CD4-positive, alpha-beta T cell (primary cell): ENCODE results near the gene UQCC3. TPM values are rescaled to one million over a fixed set of nuclear protein-coding genes. Genes with fewer than 3 reads are reported as not detected.

ENCODE experiments used
- ATAC-seq: fragments of 200-7000 bp; cut with Tn5 transposase; one replicate; pipeline ENCODE4 v1.10.0; 2022; ENCODE audit warnings: mild to moderate bottlenecking; ENCODE audit not compliant: poor library complexity
- CTCF ChIA-PET: fragments of 350-600 bp; sonication (Branson Sonifier 250); formaldehyde crosslinking; loops from one replicate; lab custom pipeline; 2021; ENCODE audit warnings: antibody characterized with exemption, inconsistent platforms; lab: Charles Lee
- POLR2A ChIA-PET: fragments of 350-600 bp; sonication (Branson Sonifier 250); formaldehyde crosslinking; loops from one replicate; lab custom pipeline; 2021; ENCODE audit warnings: antibody characterized with exemption, inconsistent platforms; lab: Charles Lee
- DNase-seq, 14 experiments: peaks; one replicate each; pipeline ENCODE4 v3.0.0-alpha.2; 2013 to 2020; ENCODE audit warnings: mixed read lengths in 2 of 14
- H3K27ac ChIP-seq, 2 donors: one replicate each; pipeline versions ENCODE4 v1.5.1 to v1.7.0; 2013; ENCODE audit warnings: low read length in 2 of 2, low read depth in 1 of 2, mild to moderate bottlenecking in 1 of 2
- H3K27me3 ChIP-seq, 2 experiments: 1 replicate in 1 of 2; 2 replicates in 1 of 2; pipeline versions ENCODE4 v1.6.1 to v1.7.0; 2013; ENCODE audit warnings: low read length in 2 of 2, control low read depth in 1 of 2, mild to moderate bottlenecking in 1 of 2, moderate library complexity in 1 of 2; ENCODE audit not compliant: insufficient read depth in 2 of 2, control insufficient read depth in 1 of 2
- H3K36me3 ChIP-seq: one replicate; pipeline ENCODE4 v1.6.1; 2013; ENCODE audit warnings: low read length, control low read depth; ENCODE audit not compliant: insufficient read depth
- H3K4me1 ChIP-seq: one replicate; pipeline ENCODE4 v1.6.1; 2013; ENCODE audit warnings: low read length, control low read depth; ENCODE audit not compliant: insufficient read depth
- H3K4me3 ChIP-seq: one replicate; pipeline ENCODE4 v1.5.1; 2013; ENCODE audit warnings: mild to moderate bottlenecking, low read length, moderate library complexity
- H3K9me3 ChIP-seq, 2 experiments: 1 replicate in 1 of 2; 2 replicates in 1 of 2; pipeline versions ENCODE4 v1.6.1 to v1.7.0; 2013; ENCODE audit warnings: low read length in 2 of 2, mild to moderate bottlenecking in 2 of 2, control low read depth in 1 of 2, moderate library complexity in 1 of 2; ENCODE audit not compliant: control insufficient read depth in 1 of 2, insufficient read depth in 1 of 2
- H3K27ac Mint-ChIP-seq: one replicate; pipeline ENCODE4 v1.8.0; 2020; ENCODE audit warnings: mixed read lengths
- H3K27me3 Mint-ChIP-seq: one replicate; pipeline ENCODE4 v1.8.0; 2021; ENCODE audit warnings: mixed read lengths
- H3K36me3 Mint-ChIP-seq: one replicate; pipeline ENCODE4 v1.8.0; 2021; ENCODE audit warnings: low read depth, mixed read lengths
- H3K4me1 Mint-ChIP-seq: one replicate; pipeline ENCODE4 v1.8.0; 2021; ENCODE audit warnings: low read depth, mixed read lengths
- H3K4me3 Mint-ChIP-seq: one replicate; pipeline ENCODE4 v1.8.0; 2020; ENCODE audit warnings: mild to moderate bottlenecking, mixed read lengths
- H3K9me3 Mint-ChIP-seq: one replicate; pipeline ENCODE4 v1.8.0; 2020; ENCODE audit warnings: mixed read lengths
- intact Hi-C, 2 experiments: fragments of 100-400 bp; cut with DNase I in 1 of 2; cut with micrococcal nuclease in 1 of 2; formaldehyde crosslinking; loops; one replicate each; pipeline versions ENCODE4 v1.15.1 to v1.9.0; 2023 to 2025; cut with DNase I, micrococcal nuclease
- total RNA-seq, 174 experiments: library from RNA in 2 of 174; stranded (reverse) in 2 of 174; gene quantifications; one replicate each; pipeline ENCODE4 v1.2.3 and lab custom pipeline; 2021 to 2026
- TF ChIP-seq, protein P1 (sequence below): fragments of 200-600 bp; IDR thresholded peaks from one replicate; pipeline ENCODE4 v1.8.0; 2022; ENCODE audit warnings: antibody characterized with exemption, mild to moderate bottlenecking

UQCC3 gene
- total RNA-seq, 2 experiments from 2014 or later, result 1.5 to 2.3 TPM

- H3K9me3 ChIP-seq, result no peaks in the 10 kb centered on the region
- ATAC-seq, result no peak
- no peak overlapping the region for H3K4me3 ChIP-seq
- Mint-ChIP-seq H3K27ac (peak overlapping the region; percentile 50), H3K36me3 (peaks cover 85% of the 10 kb centered on the region), H3K4me3 (no peak overlapping the region), H3K4me1 (peaks cover 59% of the 10 kb centered on the region), H3K9me3 (no peaks in the 10 kb centered on the region), H3K27me3 (no peaks in the 10 kb centered on the region)
- ChIA-PET CTCF (no interaction called here), POLR2A (interaction anchor here (1.3 to 9.9 kb wide), 2 partner anchors 15 to 61 kb away, joined by 3 to 165 read pairs; partner anchors contain the start of genes HNRNPUL2, INTS5 and TTC9C)
- TF ChIP-seq, protein P1, sequence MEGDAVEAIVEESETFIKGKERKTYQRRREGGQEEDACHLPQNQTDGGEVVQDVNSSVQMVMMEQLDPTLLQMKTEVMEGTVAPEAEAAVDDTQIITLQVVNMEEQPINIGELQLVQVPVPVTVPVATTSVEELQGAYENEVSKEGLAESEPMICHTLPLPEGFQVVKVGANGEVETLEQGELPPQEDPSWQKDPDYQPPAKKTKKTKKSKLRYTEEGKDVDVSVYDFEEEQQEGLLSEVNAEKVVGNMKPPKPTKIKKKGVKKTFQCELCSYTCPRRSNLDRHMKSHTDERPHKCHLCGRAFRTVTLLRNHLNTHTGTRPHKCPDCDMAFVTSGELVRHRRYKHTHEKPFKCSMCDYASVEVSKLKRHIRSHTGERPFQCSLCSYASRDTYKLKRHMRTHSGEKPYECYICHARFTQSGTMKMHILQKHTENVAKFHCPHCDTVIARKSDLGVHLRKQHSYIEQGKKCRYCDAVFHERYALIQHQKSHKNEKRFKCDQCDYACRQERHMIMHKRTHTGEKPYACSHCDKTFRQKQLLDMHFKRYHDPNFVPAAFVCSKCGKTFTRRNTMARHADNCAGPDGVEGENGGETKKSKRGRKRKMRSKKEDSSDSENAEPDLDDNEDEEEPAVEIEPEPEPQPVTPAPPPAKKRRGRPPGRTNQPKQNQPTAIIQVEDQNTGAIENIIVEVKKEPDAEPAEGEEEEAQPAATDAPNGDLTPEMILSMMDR, result no peak
- peaks cover 43% of the 10 kb centered on the region for H3K4me1 ChIP-seq
- H3K27me3 ChIP-seq, result no peaks in the 10 kb centered on the region
- peaks cover 74% of the 10 kb centered on the region for H3K36me3 ChIP-seq
- H3K27ac ChIP-seq, result peak overlapping the region in 1 of 2 donors; percentile 50
- intact Hi-C loops, result loop anchor here in 1 of 2 experiments (1.0 kb wide), 1 partner anchor 11 kb away; no protein-coding TSS in a partner anchor
- DNase-seq, result no peak
Measured at GRCh38 chr11:62713343-62713742, 41.9 kb downstream of the UQCC3 start.

- no peak for DNase-seq
- Mint-ChIP-seq H3K9me3 (no peaks in the 10 kb centered on the region), H3K36me3 (peaks cover 90% of the 10 kb centered on the region), H3K27ac (no peak overlapping the region), H3K27me3 (no peaks in the 10 kb centered on the region), H3K4me1 (peaks cover 52% of the 10 kb centered on the region), H3K4me3 (no peak overlapping the region)
- TF ChIP-seq, protein P1, result no peak
- Histone ChIP-seq H3K4me1 (peaks cover 25% of the 10 kb centered on the region), H3K36me3 (peaks cover 94% of the 10 kb centered on the region), H3K27ac (no peak overlapping the region), H3K4me3 (no peak overlapping the region), H3K27me3 (no peaks in the 10 kb centered on the region), H3K9me3 (no peaks in the 10 kb centered on the region)
- CTCF ChIA-PET, result interaction anchor here (1.7 kb wide), 1 partner anchor 71 kb away, joined by 4 read pairs; no protein-coding TSS in a partner anchor
- POLR2A ChIA-PET, result interaction anchor here (0.8 to 9.9 kb wide), 6 partner anchors 8 to 141 kb away, joined by 3 to 165 read pairs (median 6); partner anchors contain the start of genes BSCL2, C11orf98, CSKMT and GNG3
- intact Hi-C loops, result no loop called here
- no peak for ATAC-seq
Measured at GRCh38 chr11:62715150-62716130, 44.0 kb downstream of the UQCC3 start.

DNA sequence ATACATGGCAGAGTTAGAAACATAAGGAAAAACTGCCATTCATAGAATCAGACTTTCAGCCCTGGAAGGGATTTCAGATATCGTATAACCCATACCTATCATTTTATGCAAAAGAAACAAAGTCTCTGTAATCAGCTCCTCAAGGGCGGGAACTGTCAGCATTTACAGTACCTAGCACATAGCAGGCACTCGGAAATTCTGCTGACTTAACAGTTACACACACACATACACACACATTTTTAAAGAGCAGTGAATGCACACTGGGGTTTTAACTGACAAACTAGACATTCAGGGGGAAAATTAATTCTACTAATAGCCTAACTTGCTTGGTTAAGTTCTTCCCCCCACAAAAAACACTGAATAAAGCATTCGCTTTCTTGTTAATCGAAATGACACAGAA is 44.7 kb downstream of the UQCC3 start:
- H3K36me3 ChIP-seq, result peaks cover 97% of the 10 kb centered on the region
- DNase-seq (no peak), ATAC-seq (no peak)
- intact Hi-C loops, result no loop called here
- H3K4me1 Mint-ChIP-seq, result peaks cover 57% of the 10 kb centered on the region
- H3K4me1 ChIP-seq, result peaks cover 25% of the 10 kb centered on the region
- H3K9me3 Mint-ChIP-seq, result no peaks in the 10 kb centered on the region
- H3K9me3 ChIP-seq, result no peaks in the 10 kb centered on the region
- no peaks in the 10 kb centered on the region for H3K27me3 Mint-ChIP-seq
- H3K27me3 ChIP-seq, result no peaks in the 10 kb centered on the region
- TF ChIP-seq, protein P1, result no peak
- H3K4me3 ChIP-seq, result no peak overlapping the region
- peak overlapping the region in 1 of 2 donors; percentile 25 for H3K27ac ChIP-seq
- no peak overlapping the region for H3K4me3 Mint-ChIP-seq
- peaks cover 93% of the 10 kb centered on the region for H3K36me3 Mint-ChIP-seq
- CTCF ChIA-PET, result interaction anchor here (1.7 kb wide), 1 partner anchor 71 kb away, joined by 4 read pairs; no protein-coding TSS in a partner anchor
- H3K27ac Mint-ChIP-seq, result no peak overlapping the region
- POLR2A ChIA-PET, result interaction anchor here (1.1 to 2.8 kb wide), 4 partner anchors 9 to 140 kb away, joined by 4 to 6 read pairs (median 6); partner anchors contain the start of genes BSCL2, C11orf98, CSKMT and GNG3
